ENCODE results near the gene DMRTC2. TPM values are rescaled to one million over a fixed set of nuclear protein-coding genes. Genes with fewer than 3 reads are reported as not detected.

Gene DMRTC2
- total RNA-seq, 1 donor from 2014 or later: not detected

DNA sequence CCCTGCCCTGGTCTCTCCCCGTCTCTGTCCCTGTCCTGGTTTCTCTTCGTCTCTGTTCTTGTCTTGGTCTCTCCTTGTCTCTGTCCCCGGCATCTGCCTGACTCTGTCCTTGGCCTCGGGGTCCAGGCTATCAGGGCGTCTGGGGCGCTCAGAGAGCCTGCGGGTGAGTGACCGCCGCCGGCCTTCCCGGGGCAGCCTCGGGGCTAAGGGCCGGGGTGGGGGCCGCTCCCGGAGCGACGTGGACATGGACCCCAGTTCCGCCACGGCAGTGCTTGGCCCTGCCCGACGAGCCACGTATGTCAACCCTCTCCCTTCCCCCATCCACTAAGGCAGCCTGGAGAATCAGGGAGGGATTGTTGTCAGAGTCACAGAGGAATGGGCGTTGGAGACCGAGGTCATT lies 53.0 kb downstream of the DMRTC2 start:
- Mint-ChIP-seq H3K4me1 (ENCODE audit: unreplicated experiment) (no peaks in the 10 kb centered on the region), H3K36me3 (ENCODE audit: unreplicated experiment) (peaks cover 27% of the 10 kb centered on the region), H3K9me3 (ENCODE audit: unreplicated experiment) (no peaks in the 10 kb centered on the region), H3K4me3 (ENCODE audit: unreplicated experiment) (no peak overlapping the region), H3K27ac (ENCODE audit: unreplicated experiment) (no peak overlapping the region), H3K27me3 (ENCODE audit: unreplicated experiment) (no peaks in the 10 kb centered on the region)
- no peak for DNase-seq (ENCODE audit: extremely low spot score, unreplicated experiment)
- TF ChIP-seq, protein P1, sequence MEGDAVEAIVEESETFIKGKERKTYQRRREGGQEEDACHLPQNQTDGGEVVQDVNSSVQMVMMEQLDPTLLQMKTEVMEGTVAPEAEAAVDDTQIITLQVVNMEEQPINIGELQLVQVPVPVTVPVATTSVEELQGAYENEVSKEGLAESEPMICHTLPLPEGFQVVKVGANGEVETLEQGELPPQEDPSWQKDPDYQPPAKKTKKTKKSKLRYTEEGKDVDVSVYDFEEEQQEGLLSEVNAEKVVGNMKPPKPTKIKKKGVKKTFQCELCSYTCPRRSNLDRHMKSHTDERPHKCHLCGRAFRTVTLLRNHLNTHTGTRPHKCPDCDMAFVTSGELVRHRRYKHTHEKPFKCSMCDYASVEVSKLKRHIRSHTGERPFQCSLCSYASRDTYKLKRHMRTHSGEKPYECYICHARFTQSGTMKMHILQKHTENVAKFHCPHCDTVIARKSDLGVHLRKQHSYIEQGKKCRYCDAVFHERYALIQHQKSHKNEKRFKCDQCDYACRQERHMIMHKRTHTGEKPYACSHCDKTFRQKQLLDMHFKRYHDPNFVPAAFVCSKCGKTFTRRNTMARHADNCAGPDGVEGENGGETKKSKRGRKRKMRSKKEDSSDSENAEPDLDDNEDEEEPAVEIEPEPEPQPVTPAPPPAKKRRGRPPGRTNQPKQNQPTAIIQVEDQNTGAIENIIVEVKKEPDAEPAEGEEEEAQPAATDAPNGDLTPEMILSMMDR (IDR thresholded peaks at IDR 0.05): no peak

GRCh38 chr19:41898235-41898634 lies 53.4 kb downstream of the DMRTC2 start:
- Mint-ChIP-seq H3K27me3 (ENCODE audit: unreplicated experiment) (no peaks in the 10 kb centered on the region), H3K9me3 (ENCODE audit: unreplicated experiment) (no peaks in the 10 kb centered on the region), H3K4me1 (ENCODE audit: unreplicated experiment) (no peaks in the 10 kb centered on the region), H3K27ac (ENCODE audit: unreplicated experiment) (no peak overlapping the region), H3K4me3 (ENCODE audit: unreplicated experiment) (no peak overlapping the region), H3K36me3 (ENCODE audit: unreplicated experiment) (peaks cover 29% of the 10 kb centered on the region)
- DNase-seq (ENCODE audit: extremely low spot score, unreplicated experiment): no peak
- TF ChIP-seq, protein P1 (IDR thresholded peaks at IDR 0.05): no peak

Small RNA genes lying within 50 kb of the gene (microRNA-seq; reads per million reads assigned to microRNA genes)
- gene MIR6797 (ENCODE audit: unreplicated experiment): not detected

Other genes starting within 250 kb of the DMRTC2 start
- gene CEACAM4, start 218.0 kb upstream of the DMRTC2 start, total RNA-seq: not detected in 2 replicates
- not detected in 2 replicates for gene CEACAM7, start 156.8 kb upstream of the DMRTC2 start, total RNA-seq
- gene CEACAM5, start 136.4 kb upstream of the DMRTC2 start, total RNA-seq: not detected in 2 replicates
- gene CEACAM6, start 89.5 kb upstream of the DMRTC2 start, total RNA-seq: not detected in 2 replicates
- gene CEACAM3, start 48.5 kb upstream of the DMRTC2 start, total RNA-seq: not detected in 2 replicates
- gene LYPD4, start 359 bp upstream of the DMRTC2 start, total RNA-seq: not detected in 2 replicates
- gene RPS19, start 15.2 kb downstream of the DMRTC2 start, total RNA-seq: 1,810 and 1,837 TPM in 2 replicates
- not detected in 2 replicates for gene CD79A, start 32.2 kb downstream of the DMRTC2 start, total RNA-seq
- gene ARHGEF1, start 38.1 kb downstream of the DMRTC2 start, total RNA-seq: 85.1 and 97.3 TPM in 2 replicates
- 0.29 and 0.38 TPM in 2 replicates for gene ERFL, start 83.4 kb downstream of the DMRTC2 start, total RNA-seq
- 265 and 268 TPM in 2 replicates for gene RABAC1, start 114.3 kb downstream of the DMRTC2 start, total RNA-seq
- gene ATP1A3, start 149.2 kb downstream of the DMRTC2 start, total RNA-seq: not detected in 2 replicates
- gene GRIK5, start 225.2 kb downstream of the DMRTC2 start, total RNA-seq: 0.38 and 0.55 TPM in 2 replicates
- gene ZNF574, start 231.1 kb downstream of the DMRTC2 start, total RNA-seq: 15.2 and 15.5 TPM in 2 replicates